GM11168 (cell line): ENCODE data around the gene MAIP1.

Source experiments
- in situ Hi-C: fragments of 300-500 bp; cut with MboI; formaldehyde crosslinking; loops from one replicate; pipeline ENCODE4 v1.12.0; 2022; ENCODE audit warnings: low sequenced_read_pairs; ENCODE audit not compliant: unreplicated experiment

The MAIP1 gene

DNA sequence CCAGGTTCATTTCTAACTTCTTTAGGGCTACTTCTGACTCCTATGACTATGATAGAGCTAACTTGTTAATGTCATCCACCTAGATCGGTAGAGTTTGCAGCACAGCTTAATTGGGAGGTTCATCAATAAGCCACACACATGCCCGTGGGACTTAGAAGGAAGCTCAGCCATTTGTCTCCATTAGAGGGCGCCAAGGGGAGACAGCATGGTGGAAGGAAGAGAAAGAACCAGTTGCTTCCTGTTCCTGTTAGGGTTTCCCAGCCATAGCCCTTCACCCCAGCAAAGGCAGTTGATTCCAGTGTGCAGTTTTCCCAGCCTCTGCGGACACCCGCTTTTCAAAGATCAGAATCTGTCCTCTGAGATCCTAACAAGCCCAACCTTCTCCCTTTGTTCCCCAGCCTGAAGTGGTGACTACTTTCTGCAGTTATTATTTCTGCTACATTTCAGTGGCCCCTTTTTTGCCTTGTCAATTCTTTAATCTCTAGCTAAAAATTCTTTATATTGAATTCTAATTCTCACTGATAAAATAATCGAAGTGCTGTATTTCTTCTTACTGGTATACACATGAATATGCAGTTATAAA, 30.3 kb downstream of the MAIP1 start:
- in situ Hi-C loops = no loop called here

DNA sequence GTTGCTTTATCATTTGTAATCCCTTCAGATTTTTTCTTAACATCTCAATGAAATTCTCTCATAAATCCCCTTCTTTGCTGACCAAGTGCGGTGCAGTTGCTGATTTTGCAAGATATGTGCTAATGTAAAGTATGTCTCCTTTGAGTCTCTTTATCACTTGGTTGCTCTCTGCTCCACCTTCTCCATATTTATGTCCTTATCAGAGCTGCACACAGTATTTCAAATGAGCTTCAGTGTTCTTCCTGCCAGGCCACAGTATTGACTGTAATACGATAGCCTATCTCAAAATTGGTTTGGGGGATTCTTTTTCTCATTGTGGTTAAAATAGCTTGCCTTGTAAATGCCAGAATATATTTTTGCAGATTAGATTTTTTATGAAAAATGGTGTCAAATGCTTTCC, 32.2 kb downstream of the MAIP1 start:
- in situ Hi-C loops = no loop called here

DNA sequence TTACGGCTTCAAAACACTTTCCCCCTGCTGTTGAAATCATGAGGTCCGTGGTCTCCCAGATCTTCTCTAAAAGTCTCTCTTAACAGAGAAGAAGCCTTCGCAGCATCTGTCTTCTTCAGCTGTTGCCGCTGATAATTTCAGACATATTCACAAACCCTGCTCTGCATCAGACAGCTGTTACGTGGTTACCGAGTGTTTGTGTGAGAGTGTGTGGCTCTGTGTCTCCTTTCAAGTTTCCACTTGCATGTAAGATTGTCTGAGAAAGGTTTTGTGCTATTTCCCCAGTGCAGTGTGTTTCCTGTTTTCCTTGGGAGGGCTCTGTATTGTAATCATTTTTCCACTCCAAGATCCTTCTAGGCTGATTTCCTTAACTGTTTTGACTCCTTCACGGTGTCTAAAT, 32.8 kb downstream of the MAIP1 start:
- in situ Hi-C loops = no loop called here

DNA sequence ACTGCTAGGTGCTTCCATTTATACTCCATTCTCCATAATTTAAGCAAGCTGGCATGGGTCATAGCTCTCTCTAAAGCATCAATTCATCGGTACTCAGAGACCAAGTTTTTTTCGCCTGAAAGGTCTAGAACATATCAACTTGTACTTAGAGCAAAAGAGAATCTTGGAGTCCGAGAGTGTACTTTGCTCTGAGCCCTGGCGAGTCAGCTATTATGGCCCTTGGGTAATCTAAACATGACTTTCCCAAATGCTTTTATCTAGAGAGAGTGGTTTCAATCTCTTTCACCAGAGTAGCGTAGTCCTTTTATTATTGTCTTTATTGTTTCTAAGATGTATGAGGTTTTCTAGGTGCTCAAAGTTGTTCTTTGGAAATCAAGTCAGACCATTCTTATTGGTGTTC, 34.4 kb downstream of the MAIP1 start:
- in situ Hi-C loops = no loop called here

DNA sequence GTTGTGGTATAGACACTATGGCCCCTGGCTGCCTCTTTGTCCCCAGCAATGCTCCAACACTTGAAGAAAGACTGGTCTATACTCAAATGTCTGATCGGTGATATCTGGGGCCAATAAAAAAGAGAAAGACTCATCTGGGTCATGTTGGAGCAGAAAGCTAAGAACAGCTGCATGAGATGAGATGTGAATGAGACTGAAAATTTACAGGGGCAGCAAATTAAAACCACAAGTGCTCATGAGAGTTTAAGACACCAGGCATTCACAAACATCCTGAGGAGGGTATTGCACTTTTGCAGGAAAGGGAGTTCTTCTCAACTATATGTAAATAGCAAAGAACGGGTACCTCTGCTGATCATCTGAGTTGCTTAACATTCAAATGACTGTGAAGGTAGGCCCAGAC, 36.3 kb downstream of the MAIP1 start:
- in situ Hi-C loops = no loop called here

DNA sequence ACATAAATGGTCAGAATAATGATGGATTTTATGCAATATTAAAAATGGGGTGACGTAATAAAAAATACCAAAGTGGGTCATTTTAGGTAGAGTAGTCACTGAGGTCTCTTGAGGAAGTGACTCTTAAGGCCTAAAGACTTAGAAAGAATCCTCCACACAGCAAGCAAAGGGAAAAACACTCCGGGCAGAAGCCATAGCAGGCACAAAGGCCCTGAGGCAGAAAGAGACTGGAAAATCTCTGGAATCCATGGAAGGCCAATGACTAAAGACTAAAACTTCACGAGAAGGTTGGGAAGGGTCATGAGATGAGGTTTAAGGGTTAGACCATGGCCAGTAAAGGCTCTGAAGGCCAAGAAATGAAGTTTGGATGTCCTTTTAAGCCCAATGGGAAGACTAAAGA, 36.9 kb downstream of the MAIP1 start:
- in situ Hi-C loops = no loop called here

DNA sequence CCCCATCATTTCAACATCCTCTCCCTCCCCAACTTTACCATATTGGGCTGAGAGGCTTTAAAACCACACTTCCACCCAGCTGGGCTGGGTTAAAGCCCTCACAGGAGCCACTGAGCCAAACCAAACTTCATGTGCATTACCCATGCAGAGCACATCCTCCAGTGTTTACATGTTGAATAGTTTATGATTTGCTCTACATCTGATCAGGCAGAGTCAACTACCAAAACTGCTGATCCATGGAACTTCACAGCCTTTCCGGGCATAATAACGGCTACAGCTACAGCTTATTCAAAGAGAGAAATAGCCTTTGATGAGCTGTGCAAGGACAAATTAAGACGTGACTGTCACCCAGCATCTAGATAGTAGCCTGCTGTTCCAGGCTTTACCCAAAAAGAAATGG, 39.0 kb downstream of the MAIP1 start:
- in situ Hi-C loops = no loop called here

DNA sequence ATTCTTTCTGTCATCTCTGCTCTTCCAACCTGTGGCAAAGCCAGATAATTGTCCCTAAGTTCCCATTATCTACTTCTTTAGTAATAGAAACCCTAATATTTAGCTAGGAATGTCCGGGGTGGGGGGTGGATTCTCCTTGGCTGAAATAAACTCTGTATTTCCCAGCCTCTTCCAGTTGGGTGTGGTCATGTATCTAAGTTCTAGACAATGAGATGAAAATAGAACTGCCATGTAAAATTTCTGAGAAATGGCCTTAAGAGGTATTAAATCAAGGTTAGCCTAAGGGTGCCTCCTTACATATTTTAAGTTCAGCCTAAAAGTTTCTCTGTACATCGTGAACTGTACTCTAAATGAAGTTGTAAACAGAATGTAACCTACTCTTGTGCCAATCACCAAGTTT, 39.5 kb downstream of the MAIP1 start:
- in situ Hi-C loops = no loop called here

DNA sequence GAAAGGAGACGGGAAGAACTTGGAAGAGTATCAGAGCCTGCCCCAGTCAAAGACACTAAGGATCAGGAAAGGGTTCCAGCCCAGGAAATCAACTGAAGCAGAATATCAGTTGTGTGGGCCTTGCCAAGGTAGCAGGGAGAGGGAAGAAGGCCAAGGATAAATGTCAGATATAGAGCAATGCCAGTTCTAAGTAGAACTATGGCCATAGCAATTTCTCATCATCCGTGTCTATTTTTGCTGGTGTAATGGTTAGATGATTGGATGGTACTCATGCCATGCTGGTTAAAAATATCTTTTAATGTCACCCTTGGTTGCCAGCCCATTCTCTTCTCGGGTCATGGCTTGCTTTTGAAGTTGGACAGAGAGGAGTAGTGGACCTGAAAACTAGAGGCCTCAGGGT, 41.9 kb downstream of the MAIP1 start:
- in situ Hi-C loops = no loop called here

DNA sequence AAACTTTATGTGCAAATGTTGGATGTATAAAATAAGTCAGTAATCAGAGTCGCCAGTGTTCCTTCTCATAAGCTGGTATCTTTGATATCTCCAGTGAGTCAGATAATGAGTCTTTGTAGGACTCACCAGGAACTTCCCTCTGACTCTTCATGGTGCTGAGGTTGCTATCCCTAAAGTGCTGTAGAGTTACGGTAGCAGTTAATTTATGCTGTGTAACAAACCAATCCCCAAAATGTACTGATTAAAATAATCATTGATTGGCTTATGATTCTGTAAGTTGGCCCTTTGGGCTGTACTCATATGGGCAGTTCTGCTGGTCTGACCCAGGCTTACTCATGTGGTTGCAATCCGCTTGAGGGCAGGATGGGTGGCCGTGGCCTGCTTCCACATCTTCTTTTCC, 43.8 kb downstream of the MAIP1 start:
- in situ Hi-C loops = no loop called here

DNA sequence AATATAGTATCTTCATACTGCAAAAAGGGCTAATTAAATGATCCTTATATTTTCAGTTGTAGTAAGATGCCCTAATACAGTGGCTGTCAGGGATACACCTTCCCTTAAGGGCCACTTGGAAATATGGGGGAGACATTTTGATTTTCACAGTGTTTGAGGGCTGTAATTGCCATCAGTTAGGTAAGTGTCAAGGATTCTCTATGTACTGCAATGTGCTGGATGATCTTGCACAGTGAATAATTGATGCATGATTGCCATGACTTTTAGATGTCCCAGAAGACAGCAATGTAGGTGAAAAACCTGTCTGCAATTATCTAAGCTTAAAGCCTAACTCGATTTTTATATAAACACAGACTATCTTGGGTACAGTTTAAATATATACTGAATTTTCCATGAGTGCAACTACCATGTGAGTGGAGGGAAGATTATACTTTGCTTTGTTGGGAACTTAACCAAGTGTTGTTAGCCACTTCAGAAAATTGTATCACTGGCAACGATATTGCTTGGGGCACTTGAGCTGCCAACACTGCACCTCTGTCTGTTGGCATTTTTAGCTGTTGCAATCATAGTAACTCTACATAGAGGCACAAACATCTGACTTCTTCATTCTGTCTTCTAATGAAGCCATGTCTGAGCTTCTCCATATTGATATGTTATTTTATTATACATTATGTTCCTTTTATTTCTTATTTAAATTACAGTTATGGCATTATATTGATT, 45.2 kb downstream of the MAIP1 start:
- in situ Hi-C loops = no loop called here

DNA sequence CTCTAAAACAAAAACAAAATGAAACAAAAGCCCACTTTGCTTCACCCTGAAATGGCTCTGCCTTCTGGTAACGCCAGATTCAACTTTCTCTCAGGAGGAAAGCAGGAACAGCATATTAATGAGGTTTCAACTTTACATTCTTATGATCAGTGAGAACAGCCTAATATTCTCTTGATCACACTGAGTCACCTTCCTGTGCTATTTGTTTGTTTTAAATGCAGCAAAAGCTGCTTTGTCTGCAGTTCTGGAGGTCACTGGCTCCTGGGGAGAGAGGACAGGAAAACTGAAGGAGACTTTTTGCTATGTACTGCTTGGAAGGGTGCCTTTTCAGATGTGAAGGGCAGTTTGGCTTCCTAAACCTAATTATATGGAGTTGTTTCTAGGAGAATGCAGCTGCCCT, 48.1 kb downstream of the MAIP1 start:
- in situ Hi-C loops = no loop called here

DNA sequence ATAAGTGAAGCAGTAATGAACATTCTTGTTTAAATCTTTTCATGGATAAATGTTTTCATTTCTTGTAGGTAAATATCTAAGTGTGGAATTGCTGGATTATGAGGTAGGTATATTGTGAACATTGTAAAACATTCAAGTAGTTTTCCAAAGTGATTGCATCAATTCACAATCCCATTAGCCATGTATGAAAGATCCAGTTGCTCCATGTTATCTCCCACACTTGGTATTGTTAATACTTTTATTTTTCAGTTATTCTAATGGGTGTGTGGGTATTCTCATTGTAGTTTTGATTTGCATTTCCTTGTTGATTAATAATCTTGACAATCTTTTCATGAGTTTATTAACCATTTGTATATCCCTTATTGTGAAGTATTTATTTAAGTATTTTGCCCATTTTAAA, 50.3 kb downstream of the MAIP1 start:
- in situ Hi-C loops = no loop called here

DNA sequence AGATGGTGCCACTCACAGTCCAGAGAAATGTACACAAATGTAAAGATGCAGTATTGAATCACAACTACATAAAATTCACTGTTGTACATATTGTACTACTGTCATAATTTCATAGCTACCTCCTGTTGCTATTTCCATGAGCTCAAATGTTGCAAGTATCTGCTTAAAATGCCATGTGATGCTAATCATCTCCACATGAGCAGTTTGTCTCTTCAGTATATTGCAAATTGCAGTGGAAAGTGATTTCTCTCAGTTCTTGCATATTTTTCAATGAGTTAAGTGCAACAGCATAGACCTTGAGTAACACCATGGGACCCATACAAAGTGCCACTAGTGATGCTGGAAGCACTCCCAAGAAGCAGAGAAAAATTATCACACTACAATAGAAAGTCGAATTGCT, 51.9 kb downstream of the MAIP1 start:
- in situ Hi-C loops = no loop called here

DNA sequence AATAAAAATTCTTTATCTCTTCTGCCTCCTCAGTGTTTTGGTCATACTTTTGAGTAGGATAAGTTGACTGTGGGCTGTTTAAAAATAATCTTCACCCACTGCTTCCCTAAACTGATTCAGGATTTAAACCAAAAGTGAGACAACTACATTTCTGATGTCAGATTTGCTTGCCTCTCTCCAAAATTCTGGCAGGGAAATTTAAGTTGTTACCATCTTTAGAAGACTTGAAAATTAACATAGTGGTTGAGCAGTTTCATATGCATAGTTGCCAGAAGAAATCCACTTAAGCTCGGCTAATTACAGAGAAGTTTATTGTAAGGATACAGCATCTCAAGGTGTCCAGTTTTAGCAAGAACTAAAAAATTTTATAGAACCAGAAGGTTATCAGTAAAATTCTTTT, 57.0 kb downstream of the MAIP1 start:
- in situ Hi-C loops = no loop called here
